IPS DF 19.7 (cell line): ENCODE results near the gene MFGE8.

ENCODE experiments used
- DNase-seq: peaks from one replicate; pipeline ENCODE4 v3.0.0-alpha.2; 2013; ENCODE audit warnings: low read depth, low spot score

MFGE8 gene

GRCh38 chr15:88874275-88874674 lies 38.9 kb downstream of the MFGE8 start:
- no peak for DNase-seq

DNA sequence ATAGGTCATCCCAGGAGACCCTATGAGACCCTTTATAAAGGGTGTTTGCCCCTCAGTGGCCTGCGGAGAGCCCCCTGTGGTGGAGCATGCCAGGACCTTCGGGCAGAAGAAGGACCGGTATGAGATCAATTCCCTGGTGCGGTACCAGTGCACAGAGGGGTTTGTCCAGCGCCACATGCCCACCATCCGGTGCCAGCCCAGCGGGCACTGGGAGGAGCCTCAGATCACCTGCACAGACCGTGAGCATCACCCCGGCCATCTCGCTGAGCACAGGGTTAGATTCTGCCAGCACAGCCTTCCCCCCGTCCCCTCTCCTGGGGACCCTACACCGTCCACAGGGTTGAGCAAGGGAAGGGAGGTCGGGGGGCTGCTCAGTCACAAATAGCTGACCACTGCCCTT lies 39.4 kb downstream of the MFGE8 start:
- DNase-seq = no peak

GRCh38 chr15:88872706-88873105 lies 40.5 kb downstream of the MFGE8 start:
- no peak for DNase-seq

GRCh38 chr15:88872106-88872505 lies 41.1 kb downstream of the MFGE8 start:
- no peak for DNase-seq

- DNase-seq = no peak
These were observed 41.9 kb downstream of the MFGE8 start for GRCh38 chr15:88871313-88871712.

DNA sequence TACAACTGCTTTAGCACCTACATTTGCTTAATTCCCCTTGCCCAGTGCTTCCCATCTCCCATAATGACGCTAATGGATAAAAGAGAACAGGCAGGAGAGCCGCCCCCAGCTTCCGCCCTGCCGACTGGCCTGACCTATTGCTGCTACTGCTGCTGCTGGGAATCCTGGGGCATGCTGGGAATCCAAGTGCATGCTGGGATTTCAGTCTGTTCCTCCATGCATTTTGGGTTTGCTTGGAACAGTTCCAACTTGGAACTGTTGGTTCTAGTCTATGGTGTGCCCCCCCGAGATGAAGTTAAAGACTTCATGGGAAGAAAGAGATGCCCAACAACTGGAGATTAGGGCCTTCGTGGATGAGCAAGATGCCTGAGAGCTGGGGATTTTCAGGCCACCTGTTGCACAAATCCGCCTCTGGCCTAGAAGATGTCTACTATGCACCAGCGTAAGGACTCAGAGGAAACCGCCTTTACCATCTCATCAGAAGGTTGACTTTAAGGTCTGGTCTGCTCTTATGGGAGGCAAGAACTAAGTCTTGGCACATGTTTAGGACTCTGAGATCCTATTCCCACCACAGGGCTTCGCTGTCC lies 46.8 kb downstream of the MFGE8 start:
- DNase-seq = no peak

DNA sequence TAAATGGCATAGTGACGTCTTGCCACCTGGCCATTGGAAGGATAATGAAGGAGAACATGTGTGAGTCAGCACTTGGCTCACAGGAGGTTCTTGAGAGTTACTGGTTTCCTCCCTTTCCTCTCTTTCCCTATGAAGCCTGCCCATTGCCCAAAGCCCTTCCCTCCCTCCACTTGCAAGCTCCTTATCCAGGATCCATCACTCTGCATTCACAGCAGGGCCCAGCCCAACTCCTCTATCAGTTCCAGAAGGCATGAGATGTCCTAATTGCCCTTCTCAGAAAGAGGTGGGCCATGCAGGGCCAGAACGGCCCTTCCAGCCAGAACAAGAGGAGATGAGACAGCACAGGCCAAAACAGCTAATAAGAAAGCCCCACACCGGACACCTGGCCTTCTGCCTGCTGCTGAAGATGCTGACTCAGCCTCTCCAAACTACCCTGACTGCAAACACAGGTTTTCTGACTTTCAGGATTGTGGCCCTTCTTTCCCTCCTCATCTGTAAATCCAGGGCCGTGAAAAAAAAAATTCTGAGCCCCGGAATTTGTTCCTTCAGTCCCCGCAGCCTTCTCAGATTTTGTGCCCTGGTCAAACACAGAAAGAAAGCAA lies 47.6 kb downstream of the MFGE8 start:
- no peak for DNase-seq

DNA sequence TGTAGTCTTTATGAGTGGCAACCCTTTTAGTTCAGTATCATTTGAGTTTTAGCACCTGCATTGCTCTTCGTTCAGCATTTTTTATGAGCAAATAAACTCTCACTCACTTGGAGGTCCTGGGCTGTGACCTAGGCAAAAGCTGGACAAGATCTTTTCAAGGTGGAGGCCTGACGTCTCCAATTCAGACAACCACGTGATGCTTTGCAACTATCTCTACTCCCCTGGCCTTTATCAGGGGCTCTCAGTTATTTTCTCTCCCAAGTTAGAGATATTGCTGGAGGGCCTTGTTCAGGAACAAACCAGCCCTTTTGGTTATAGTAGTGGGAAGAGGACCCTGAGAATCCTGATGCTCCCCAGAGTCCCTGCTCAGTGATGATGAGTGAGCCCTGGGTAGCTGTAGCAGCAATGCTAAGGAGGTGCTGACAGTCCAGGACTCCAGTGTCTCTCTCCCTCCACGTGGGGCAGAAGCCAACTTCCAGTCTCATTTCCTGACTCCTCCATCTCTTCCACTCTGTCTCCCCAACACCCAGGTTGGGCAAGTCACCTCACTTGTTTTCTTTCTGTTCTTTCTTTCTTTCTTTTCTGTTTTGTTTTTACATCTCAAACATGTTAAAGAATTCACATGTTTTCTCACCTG lies 48.2 kb downstream of the MFGE8 start:
- no peak for DNase-seq

GRCh38 chr15:88863412-88863811 lies 49.8 kb downstream of the MFGE8 start:
- DNase-seq = no peak

DNA sequence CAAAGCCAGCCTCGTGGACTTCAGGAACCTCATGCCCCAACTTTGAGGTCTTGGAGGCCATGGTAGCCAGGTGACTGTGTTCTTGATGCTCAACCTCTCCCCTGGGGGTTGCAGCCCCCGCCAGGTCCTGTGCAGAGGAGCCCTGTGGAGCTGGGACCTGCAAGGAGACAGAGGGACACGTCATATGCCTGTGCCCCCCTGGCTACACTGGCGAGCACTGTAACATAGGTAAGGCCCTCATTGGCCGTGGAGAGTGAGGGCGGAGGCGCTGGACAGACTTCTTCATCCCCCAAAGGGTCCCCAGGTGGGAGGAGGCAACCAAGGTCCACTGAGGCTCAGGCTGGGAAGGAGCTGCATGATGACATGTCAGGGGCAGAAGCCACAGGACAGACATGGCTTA lies 53.0 kb downstream of the MFGE8 start:
- no peak for DNase-seq

- DNase-seq = no peak
These were observed 53.6 kb downstream of the MFGE8 start for GRCh38 chr15:88859550-88859949.

DNA sequence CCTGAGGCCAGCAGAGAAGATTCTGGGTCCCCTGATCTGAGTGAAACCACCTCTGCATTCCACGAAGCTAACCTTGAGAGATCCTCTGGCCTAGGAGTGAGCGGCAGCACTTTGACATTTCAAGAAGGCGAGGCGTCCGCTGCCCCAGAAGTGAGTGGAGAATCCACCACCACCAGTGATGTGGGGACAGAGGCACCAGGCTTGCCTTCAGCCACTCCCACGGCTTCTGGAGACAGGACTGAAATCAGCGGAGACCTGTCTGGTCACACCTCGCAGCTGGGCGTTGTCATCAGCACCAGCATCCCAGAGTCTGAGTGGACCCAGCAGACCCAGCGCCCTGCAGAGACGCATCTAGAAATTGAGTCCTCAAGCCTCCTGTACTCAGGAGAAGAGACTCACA lies 54.2 kb downstream of the MFGE8 start:
- DNase-seq = no peak

- no peak for DNase-seq
These were observed 60.7 kb downstream of the MFGE8 start for GRCh38 chr15:88852476-88852875.

DNA sequence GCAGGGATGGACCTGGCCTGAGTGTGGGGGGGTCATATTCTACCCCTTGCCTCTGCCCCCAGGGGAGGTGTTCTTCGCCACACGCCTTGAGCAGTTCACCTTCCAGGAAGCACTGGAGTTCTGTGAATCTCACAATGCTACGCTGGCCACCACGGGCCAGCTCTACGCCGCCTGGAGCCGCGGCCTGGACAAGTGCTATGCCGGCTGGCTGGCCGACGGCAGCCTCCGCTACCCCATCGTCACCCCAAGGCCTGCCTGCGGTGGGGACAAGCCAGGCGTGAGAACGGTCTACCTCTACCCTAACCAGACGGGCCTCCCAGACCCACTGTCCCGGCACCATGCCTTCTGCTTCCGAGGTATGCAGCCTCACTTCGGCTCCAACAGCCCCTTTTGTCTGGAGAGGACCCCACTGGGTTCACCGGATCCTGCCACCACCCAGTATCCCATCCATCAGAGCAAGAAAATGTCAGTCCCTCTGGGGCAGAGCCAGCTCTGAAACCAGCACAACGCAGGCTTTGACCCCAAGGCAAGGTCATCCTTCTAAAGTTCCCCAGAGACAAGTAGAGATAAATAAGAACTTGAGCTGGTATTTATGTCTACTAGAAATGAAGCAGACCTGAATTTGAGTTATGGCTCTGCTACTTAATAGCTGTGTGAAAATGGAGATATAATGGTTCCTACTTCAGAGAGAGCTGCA lies 63.7 kb downstream of the MFGE8 start:
- DNase-seq = no peak
